Activated T-cell treated with anti-CD3 and anti-CD28 coated beads, Interleukin-2, amount 50 U/mL, for 72 hours (primary cell): Measurements from ENCODE around the gene EZH1. TPM values are rescaled to one million over a fixed set of nuclear protein-coding genes. Genes with fewer than 3 reads are reported as not detected.
"Not testable (repeated sequence)": the region's sequence is repeated elsewhere in the genome, so short reads cannot be mapped to it uniquely, and the experiment has no call there.

Experiments
- ATAC-seq, 2 donors: fragments of 150-1000 bp; cut with Tn5 transposase; replicated peaks in 1 of 2; 2 replicates each; pipeline ENCODE4 v1.10.0; 2021; ENCODE audit warnings: moderate library complexity in 2 of 2, mild to moderate bottlenecking in 1 of 2
- DNase-seq, 2 donors: peaks; one replicate each; pipeline ENCODE4 v3.0.0; 2021 to 2022; ENCODE audit warnings: mixed read lengths in 1 of 2
- H3K27ac Mint-ChIP-seq: one replicate; pipeline ENCODE4 v1.8.0; 2022; ENCODE audit warnings: mild to moderate bottlenecking, moderate library complexity, mixed read lengths
- H3K27me3 Mint-ChIP-seq: one replicate; pipeline ENCODE4 v1.8.0; 2022; ENCODE audit warnings: low read depth, mixed read lengths
- H3K36me3 Mint-ChIP-seq, 2 donors: one replicate each; pipeline ENCODE4 v1.8.0; 2022; ENCODE audit warnings: mixed read lengths in 2 of 2, mild to moderate bottlenecking in 1 of 2; ENCODE audit not compliant: insufficient read depth in 2 of 2
- H3K4me1 Mint-ChIP-seq: one replicate; pipeline ENCODE4 v1.8.0; 2022; ENCODE audit warnings: low read depth, mixed read lengths
- H3K4me3 Mint-ChIP-seq, 2 donors: one replicate each; pipeline ENCODE4 v1.8.0; 2022; ENCODE audit warnings: mild to moderate bottlenecking in 2 of 2, mixed read lengths in 2 of 2, moderate library complexity in 2 of 2
- H3K9me3 Mint-ChIP-seq, 2 donors: one replicate each; pipeline ENCODE4 v1.8.0; 2022; ENCODE audit warnings: mixed read lengths in 2 of 2
- total RNA-seq, 2 donors: library from RNA; stranded (reverse); gene quantifications; one replicate each; pipeline ENCODE4 v1.2.3, GENCODE V29; 2022

Gene EZH1
- total RNA-seq, 2 donors from 2014 or later, result 40.9 to 45.9 TPM

GRCh38 chr17:42673885-42674754 is 70.7 kb downstream of the EZH1 start:
- Mint-ChIP-seq H3K9me3 (no peaks in the 10 kb centered on the region), H3K4me1 (peaks cover 40% of the 10 kb centered on the region), H3K4me3 (peak overlapping the region; percentile 12 to 25), H3K27ac (no peak overlapping the region), H3K36me3 (peaks cover 0 to 1% of the 10 kb centered on the region in 2 donors), H3K27me3 (peaks cover 49% of the 10 kb centered on the region)
- no peak for ATAC-seq
- peak in 1 of 2 donors; percentile 42 for DNase-seq

GRCh38 chr17:42673266-42673884 is 71.5 kb downstream of the EZH1 start:
- Mint-ChIP-seq H3K36me3 (peaks cover 0 to 1% of the 10 kb centered on the region in 2 donors), H3K9me3 (no peaks in the 10 kb centered on the region), H3K27ac (no peak overlapping the region), H3K4me3 (no peak overlapping the region), H3K27me3 (peaks cover 52% of the 10 kb centered on the region), H3K4me1 (peaks cover 37% of the 10 kb centered on the region)
- no peak for DNase-seq
- no peak for ATAC-seq

- H3K27me3 Mint-ChIP-seq, result peaks cover 52% of the 10 kb centered on the region
- no peak for ATAC-seq
- H3K4me3 Mint-ChIP-seq, result peak overlapping the region in 1 of 2 donors; percentile 63
These were observed 72.8 kb downstream of the EZH1 start for GRCh38 chr17:42672038-42672437.

GRCh38 chr17:42670789-42671657 is 73.8 kb downstream of the EZH1 start:
- H3K9me3 Mint-ChIP-seq, result no peaks in the 10 kb centered on the region
- no peak for DNase-seq
- no peaks in the 10 kb centered on the region for H3K36me3 Mint-ChIP-seq
- no peak for ATAC-seq
- H3K27me3 Mint-ChIP-seq, result peaks cover 52% of the 10 kb centered on the region
- H3K4me1 Mint-ChIP-seq, result peaks cover 22% of the 10 kb centered on the region
- H3K27ac Mint-ChIP-seq, result no peak overlapping the region
- peak overlapping the region; percentile 85 to 86 for H3K4me3 Mint-ChIP-seq

More at GRCh38 chr17:42672038-42672437, 72.8 kb downstream of the EZH1 start:
- Mint-ChIP-seq H3K27ac (no peak overlapping the region), H3K9me3 (no peaks in the 10 kb centered on the region), H3K36me3 (peaks cover 0 to 1% of the 10 kb centered on the region in 2 donors), H3K4me1 (peaks cover 25% of the 10 kb centered on the region)
- no peak for DNase-seq

- peak overlapping the region; percentile 85 to 86 for H3K4me3 Mint-ChIP-seq
- no peaks in the 10 kb centered on the region for H3K36me3 Mint-ChIP-seq
- no peaks in the 10 kb centered on the region for H3K9me3 Mint-ChIP-seq
- DNase-seq, result peak; percentile 49 to 59
- peaks cover 51% of the 10 kb centered on the region for H3K27me3 Mint-ChIP-seq
- peak; percentile 69 to 78 for ATAC-seq
- H3K4me1 Mint-ChIP-seq, result peaks cover 22% of the 10 kb centered on the region
- no peak overlapping the region for H3K27ac Mint-ChIP-seq
These were observed 74.7 kb downstream of the EZH1 start for GRCh38 chr17:42669977-42670788.

GRCh38 chr17:42669705-42669976 is 75.2 kb downstream of the EZH1 start:
- Mint-ChIP-seq H3K9me3 (no peaks in the 10 kb centered on the region), H3K36me3 (no peaks in the 10 kb centered on the region), H3K27me3 (peaks cover 46% of the 10 kb centered on the region), H3K4me1 (peaks cover 19% of the 10 kb centered on the region), H3K4me3 (peak overlapping the region in 1 of 2 donors; percentile 37), H3K27ac (no peak overlapping the region)
- DNase-seq, result no peak
- ATAC-seq, result no peak

- no peak for ATAC-seq
- H3K4me3 Mint-ChIP-seq, result no peak overlapping the region
These were observed 77.5 kb downstream of the EZH1 start for GRCh38 chr17:42667088-42667951.

GRCh38 chr17:42666126-42666525 is 78.7 kb downstream of the EZH1 start:
- ATAC-seq, DNase-seq, H3K36me3 Mint-ChIP-seq, H3K9me3 Mint-ChIP-seq, H3K4me1 Mint-ChIP-seq, H3K27ac Mint-ChIP-seq, H3K4me3 Mint-ChIP-seq: not testable (repeated sequence)
- peaks cover 19% of the 10 kb centered on the region for H3K27me3 Mint-ChIP-seq

More at GRCh38 chr17:42667088-42667951, 77.5 kb downstream of the EZH1 start:
- H3K4me1 Mint-ChIP-seq, result peaks cover 12% of the 10 kb centered on the region
- H3K36me3 Mint-ChIP-seq, result no peaks in the 10 kb centered on the region
- DNase-seq, result no peak
- H3K9me3 Mint-ChIP-seq, result no peaks in the 10 kb centered on the region
- no peak overlapping the region for H3K27ac Mint-ChIP-seq
- H3K27me3 Mint-ChIP-seq, result peaks cover 29% of the 10 kb centered on the region

GRCh38 chr17:42665581-42666001 is 79.2 kb downstream of the EZH1 start:
- Mint-ChIP-seq H3K27me3 (peaks cover 14% of the 10 kb centered on the region), H3K4me1 (peaks cover 5% of the 10 kb centered on the region), H3K9me3 (no peaks in the 10 kb centered on the region), H3K27ac (no peak overlapping the region), H3K4me3 (no peak overlapping the region), H3K36me3 (no peaks in the 10 kb centered on the region)
- no peak for DNase-seq
- no peak for ATAC-seq

- Mint-ChIP-seq H3K4me3 (no peak overlapping the region), H3K36me3 (no peaks in the 10 kb centered on the region), H3K9me3 (peaks cover 0 to 5% of the 10 kb centered on the region in 2 donors), H3K4me1 (peaks cover 25% of the 10 kb centered on the region), H3K27ac (no peak overlapping the region), H3K27me3 (peaks cover 5% of the 10 kb centered on the region)
- DNase-seq, result no peak
- no peak for ATAC-seq
These were observed 84.0 kb downstream of the EZH1 start for GRCh38 chr17:42660692-42661345.

- not testable (repeated sequence) for H3K9me3 Mint-ChIP-seq, ATAC-seq, H3K36me3 Mint-ChIP-seq, H3K27ac Mint-ChIP-seq, DNase-seq
- Mint-ChIP-seq H3K27me3 (peaks cover 15% of the 10 kb centered on the region), H3K4me1 (peaks cover 32% of the 10 kb centered on the region), H3K4me3 (peak overlapping the region; percentile 94 to 95)
These were observed 84.9 kb downstream of the EZH1 start for GRCh38 chr17:42659932-42660274.
